ENCODE measurements around the gene RHOT2. TPM values are rescaled to one million over a fixed set of nuclear protein-coding genes. Genes with fewer than 3 reads are reported as not detected.

The RHOT2 gene
- total RNA-seq, 1 donor = 44.0 TPM

- TF ChIP-seq, protein P1, sequence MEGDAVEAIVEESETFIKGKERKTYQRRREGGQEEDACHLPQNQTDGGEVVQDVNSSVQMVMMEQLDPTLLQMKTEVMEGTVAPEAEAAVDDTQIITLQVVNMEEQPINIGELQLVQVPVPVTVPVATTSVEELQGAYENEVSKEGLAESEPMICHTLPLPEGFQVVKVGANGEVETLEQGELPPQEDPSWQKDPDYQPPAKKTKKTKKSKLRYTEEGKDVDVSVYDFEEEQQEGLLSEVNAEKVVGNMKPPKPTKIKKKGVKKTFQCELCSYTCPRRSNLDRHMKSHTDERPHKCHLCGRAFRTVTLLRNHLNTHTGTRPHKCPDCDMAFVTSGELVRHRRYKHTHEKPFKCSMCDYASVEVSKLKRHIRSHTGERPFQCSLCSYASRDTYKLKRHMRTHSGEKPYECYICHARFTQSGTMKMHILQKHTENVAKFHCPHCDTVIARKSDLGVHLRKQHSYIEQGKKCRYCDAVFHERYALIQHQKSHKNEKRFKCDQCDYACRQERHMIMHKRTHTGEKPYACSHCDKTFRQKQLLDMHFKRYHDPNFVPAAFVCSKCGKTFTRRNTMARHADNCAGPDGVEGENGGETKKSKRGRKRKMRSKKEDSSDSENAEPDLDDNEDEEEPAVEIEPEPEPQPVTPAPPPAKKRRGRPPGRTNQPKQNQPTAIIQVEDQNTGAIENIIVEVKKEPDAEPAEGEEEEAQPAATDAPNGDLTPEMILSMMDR (IDR thresholded peaks at IDR 0.05; ENCODE audit: insufficient read depth, low read depth, low read length) = no peak
- peak; percentile 92 for DNase-seq (ENCODE audit: low read depth)
- peak within 1 kb of the TSS; percentile 63 for H3K4me3 ChIP-seq (ENCODE audit: low read depth, low read length)
Measured at GRCh38 chr16:648781-649589, 18.9 kb upstream of the RHOT2 start, which contains the start of gene WDR90. TSS of gene WDR90 (plus strand) at chr16:649365. CDS start at chr16:649417, 52 bp downstream.

- peak overlapping the region; percentile 63 for H3K4me3 ChIP-seq (ENCODE audit: low read depth, low read length)
- DNase-seq (ENCODE audit: low read depth) = no peak
- TF ChIP-seq, protein P1 (IDR thresholded peaks at IDR 0.05; ENCODE audit: insufficient read depth, low read depth, low read length) = no peak
Measured at GRCh38 chr16:649631-650030, 18.3 kb upstream of the RHOT2 start.

DNA sequence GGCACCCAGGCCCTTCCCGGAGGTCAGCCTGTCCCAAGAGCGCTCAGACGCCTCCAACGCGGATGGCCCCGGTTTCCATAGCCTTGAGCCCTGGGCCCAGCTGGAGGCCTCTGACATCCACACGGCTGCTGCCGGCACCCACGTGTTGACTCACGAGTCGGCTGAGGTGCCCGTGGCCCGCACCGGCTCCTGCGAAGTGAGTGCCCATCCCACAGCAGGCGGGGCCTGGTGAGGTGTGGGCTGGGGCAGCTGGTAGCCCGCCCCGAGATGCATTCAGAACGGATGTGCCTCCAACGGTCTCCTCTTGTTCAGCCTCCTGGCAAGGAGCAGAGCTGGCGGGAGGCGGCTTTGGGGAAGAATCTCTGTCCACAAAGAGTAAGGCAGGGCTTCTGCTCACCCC, 16.1 kb upstream of the RHOT2 start:
- H3K4me3 ChIP-seq (ENCODE audit: low read depth, low read length) = no peak overlapping the region
- TF ChIP-seq, protein P1 (IDR thresholded peaks at IDR 0.05; ENCODE audit: insufficient read depth, low read depth, low read length) = no peak
- no peak for DNase-seq (ENCODE audit: low read depth)

- DNase-seq (ENCODE audit: low read depth) = no peak
- TF ChIP-seq, protein P1 (IDR thresholded peaks at IDR 0.05; ENCODE audit: insufficient read depth, low read depth, low read length) = no peak
- no peak overlapping the region for H3K4me3 ChIP-seq (ENCODE audit: low read depth, low read length)
Measured at GRCh38 chr16:652454-653305, 15.3 kb upstream of the RHOT2 start.

GRCh38 chr16:654034-654433, 13.9 kb upstream of the RHOT2 start:
- TF ChIP-seq, protein P1 (IDR thresholded peaks at IDR 0.05; ENCODE audit: insufficient read depth, low read depth, low read length) = no peak
- no peak for DNase-seq (ENCODE audit: low read depth)
- H3K4me3 ChIP-seq (ENCODE audit: low read depth, low read length) = no peak overlapping the region

GRCh38 chr16:657487-657886, 10.4 kb upstream of the RHOT2 start:
- TF ChIP-seq, protein P1 (IDR thresholded peaks at IDR 0.05; ENCODE audit: insufficient read depth, low read depth, low read length) = no peak
- no peak for DNase-seq (ENCODE audit: low read depth)
- no peak overlapping the region for H3K4me3 ChIP-seq (ENCODE audit: low read depth, low read length)
